GM19240 (cell line): ENCODE data around the gene GPR101.
A peak's percentile ranks its signal among the peaks of the same experiment; 100 is the strongest.

Source experiments
- DNase-seq: peaks from one replicate; pipeline ENCODE4 v3.0.0; 2011; ENCODE audit warnings: low spot score; ENCODE audit not compliant: insufficient read length

The GPR101 gene

DNA sequence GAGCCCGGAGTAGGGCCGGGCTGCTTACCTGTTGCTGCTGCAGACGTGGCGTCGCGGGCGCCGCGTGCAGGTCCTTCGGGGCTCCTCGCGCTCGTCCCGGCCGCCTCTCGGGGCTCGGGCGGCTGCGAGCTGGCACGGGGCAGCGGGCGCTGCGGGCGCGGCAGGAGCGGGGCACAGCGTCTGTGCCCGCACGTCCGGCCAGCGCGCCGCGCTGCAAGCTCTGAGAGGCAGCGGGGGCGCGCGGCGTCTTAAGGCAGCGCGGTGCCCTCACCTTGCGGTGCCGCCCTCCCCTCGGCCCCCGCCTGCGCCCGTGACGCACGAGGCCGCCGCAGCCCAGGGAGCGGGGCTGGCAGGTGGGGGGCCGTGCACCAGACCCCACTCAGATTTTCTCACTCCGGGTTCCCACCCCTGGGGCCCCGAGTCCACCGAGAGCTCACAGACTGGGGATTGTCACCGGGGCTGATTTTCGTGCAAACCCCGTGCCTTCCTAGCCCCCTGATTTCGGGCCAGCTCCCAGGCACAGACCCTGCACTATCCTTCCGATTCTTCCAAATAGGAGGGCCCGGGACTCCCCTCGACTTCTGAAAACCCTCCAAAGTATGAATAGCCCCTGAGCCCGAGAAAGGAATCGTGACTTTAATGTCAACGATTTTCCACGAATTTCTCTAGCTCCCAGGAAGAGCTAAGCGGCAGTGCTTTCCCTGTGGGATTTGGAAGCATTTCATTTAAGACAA lies at the start of gene GPR101:
Gene GPR101, minus strand, starts transcription at position 222 of the 734 bp plus-strand sequence. CDS start 2,321 bp downstream, outside the sequence.
- no peak for DNase-seq

DNA sequence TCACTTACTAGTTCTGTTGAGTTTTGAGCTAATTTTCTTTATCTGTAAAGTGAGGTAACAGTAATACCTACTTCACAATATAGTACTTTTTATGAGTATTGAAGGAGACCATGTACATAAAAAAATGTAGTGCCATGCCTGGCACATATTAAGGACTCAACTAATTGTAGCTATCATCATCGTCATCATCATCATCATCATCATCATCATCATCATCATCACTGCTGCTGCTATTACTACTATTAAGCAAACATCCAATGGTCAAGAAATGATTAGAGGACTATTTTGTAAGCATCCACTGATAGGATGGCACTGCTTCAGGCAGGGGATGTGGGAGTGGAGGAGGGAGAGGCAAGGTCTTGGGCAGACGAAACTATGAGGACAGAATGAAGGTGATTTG lies 47.4 kb upstream of the GPR101 start:
- no peak for DNase-seq

DNA sequence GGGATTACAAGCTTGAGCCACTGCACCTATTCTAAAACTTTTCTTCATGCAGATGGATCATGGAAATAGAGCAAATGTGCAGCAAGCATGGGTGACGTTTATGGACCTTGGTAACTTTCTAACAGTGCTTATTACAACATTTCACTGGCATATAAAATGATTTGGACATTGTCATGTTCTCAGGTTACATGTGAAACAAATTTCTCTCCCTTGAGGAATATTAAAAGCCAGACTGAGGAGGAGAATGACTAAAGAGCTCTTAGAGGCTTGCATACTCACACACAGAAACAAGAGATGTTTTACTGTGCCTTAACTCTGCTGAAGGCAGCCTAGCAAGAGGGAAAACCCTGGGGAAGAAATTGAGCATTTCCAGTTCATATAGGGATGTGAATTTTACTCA lies 38.6 kb upstream of the GPR101 start:
- DNase-seq: no peak

DNA sequence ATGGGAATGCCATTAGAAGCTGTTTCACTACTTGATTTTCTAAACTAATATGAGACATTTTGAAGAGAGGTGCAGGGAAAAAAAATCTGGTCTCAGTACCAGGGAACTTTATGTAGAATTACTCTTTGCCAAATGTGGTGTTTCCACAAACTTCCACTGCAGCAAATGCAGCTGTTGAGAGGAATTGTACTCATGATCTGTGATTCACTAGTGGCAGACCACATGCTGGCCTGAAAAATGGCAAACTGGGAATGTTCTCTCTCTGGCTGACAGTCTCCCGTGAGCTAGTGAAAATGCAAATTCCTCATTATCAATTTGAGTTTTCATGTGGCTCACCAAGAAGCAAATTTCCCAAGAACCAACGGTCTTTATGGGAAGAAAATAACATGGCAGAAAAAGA lies 37.8 kb upstream of the GPR101 start:
- DNase-seq: no peak

DNA sequence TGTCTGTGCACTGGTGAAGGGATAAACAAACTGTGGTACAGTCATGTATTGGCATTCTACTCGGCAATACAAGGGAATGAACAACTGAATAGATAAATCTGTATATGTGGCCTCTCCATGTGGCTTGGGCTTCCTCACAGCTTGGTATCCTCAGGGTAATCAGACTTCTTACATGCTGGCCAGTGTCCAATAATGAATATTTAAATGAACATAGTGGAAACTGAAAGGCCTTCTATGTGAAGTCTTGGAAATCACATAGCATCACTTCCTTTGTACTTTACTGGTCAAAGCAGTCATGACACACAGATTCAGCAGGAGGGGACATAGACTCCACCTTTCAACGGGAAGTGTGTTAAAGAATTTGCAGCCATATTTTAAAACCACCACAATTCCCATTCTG lies 33.4 kb upstream of the GPR101 start:
- no peak for DNase-seq

GRCh38 chrX:137062915-137063617 lies 29.3 kb upstream of the GPR101 start:
- DNase-seq: no peak

GRCh38 chrX:137058339-137059127 lies 24.7 kb upstream of the GPR101 start:
- DNase-seq: no peak

GRCh38 chrX:137052643-137053235 lies 18.9 kb upstream of the GPR101 start:
- DNase-seq: no peak

DNA sequence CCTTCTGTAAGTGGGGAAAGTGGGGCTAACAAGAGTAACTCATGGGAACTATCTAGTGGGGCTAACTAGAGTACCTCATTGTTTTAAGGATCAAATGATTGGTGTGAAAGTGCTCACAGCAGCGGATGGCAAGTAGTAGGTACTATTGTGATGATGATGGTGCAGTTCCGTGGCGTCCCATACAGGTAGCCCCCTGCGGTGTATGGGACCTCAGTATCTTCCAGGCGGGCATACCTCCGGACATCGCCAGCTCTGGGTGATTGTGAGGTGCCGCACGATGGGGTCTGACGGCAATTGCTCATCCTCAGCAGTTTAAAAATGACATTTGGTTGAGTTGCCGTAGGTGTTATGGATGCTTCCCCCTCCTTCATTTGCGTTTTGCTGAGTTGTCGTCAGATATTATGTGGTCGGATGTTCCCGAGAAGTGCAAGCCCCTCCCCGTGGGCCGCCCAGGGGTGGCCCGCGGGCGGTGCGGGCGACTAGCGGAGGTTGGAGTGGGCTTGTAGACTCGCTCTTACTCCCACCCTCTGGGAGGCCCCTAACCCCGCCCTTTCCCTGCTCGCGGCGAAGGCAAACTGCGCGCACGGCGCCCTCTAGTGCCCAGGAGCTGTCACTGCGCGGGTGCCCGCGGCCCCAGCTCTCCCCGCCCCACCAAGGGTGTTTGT lies 18.3 kb upstream of the GPR101 start:
- peak; percentile 14 for DNase-seq

- no peak for DNase-seq
These were observed 11.1 kb upstream of the GPR101 start for GRCh38 chrX:137044893-137045292.

DNA sequence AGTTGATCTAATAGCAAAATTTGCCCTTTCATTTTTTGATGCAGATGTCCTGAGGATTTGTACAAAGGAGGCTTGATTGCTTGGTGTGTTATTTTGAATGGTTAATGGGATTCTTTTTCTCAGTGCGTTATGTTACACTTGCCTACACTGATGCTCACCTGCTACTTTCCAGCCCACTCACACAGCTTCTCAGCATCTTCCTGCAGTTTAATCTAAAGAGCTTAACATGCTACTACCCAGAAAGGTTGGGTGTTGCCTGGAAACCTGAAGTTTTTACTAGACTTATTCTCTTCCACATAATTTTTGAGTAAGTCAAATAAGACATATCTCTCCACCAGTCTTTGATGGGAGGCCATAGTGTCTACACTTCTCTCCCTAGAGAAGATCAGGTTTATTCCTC lies 9.9 kb upstream of the GPR101 start:
- no peak for DNase-seq

DNA sequence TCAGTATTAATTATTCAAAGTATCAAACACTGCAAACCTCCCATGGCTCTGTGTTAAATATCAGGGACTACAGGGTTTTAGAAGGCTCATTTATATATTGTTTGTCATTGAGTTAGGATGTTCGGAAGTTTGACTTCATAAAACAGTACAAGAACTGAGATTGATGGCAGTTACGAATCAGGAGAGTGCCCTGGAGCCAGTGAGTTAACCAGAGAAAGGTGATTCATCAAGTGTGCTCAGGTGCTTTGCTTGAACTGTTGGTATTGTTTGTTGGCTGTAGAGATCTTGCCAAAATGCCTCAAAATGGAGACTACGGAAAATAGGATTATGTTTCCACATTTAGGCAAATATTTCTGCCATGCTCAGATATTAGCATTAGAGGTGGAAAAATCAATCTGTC lies 7.5 kb upstream of the GPR101 start:
- no peak for DNase-seq

- DNase-seq: no peak
These were observed 6.5 kb upstream of the GPR101 start for GRCh38 chrX:137040113-137040794.

DNA sequence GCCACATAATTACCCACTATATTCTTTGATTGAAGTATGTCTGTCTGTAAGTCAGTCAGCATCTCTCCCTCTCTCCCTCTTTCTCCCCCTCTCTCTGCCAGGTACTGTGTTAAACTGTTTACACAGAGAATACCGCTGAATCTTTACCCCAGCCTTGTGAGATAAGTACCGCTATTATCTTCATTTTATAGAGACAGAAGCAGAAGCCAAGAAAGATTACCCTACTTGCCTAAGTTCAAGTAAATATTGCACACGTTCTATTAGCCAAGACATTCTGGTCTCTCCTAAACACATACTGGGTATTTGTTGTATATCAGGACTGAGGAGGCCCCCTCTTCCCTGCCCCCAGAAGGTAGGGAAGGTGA lies 695 bp upstream of the GPR101 start:
- DNase-seq: no peak

DNA sequence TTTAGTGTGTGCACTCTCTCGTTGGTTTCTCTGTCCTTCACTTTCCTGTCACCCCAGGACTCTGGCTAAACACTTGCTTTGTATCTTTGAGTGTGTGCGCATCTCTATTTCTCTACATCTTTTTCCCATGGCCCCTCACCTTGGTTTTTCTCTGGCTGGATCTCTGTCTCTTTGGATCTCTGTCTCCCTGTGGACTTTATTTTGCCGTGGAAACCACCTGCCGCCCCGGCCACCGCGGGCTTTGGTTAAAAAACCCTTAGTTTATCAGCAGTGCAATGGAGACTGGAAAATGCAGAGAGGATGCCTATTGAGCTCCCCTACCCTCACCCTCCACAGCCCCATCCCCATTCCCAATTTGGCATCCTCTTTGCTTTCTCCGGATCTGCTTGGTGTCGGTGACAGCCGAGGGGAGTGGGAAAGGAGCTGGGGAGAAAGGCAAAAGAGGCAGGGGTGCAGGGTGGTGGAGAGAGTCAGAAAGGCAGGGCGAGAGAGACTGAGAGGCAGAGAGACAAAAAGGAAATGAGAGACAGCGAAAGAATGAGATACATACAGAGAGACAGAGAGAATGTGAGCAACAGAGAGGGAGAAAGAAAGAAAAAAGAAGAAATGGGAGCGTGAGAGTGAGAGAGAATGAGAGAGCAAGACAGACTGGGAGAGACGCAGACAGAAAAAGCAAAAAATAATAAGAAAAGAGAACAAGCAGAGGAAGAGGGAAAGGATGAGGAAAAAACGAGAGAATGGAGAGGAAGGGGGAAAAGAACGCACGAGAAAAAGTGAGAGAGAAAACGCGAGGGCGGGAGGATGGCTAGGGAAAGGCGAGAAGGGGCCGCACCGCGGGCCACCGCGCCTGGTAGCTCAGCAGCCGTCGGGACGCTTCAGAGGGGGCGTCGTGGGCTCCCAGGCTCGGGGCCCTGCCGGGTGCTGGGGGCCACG lies 688 bp downstream of the GPR101 start:
- DNase-seq: no peak

GRCh38 chrX:137032341-137032694 lies 1.5 kb downstream of the GPR101 start:
- DNase-seq: no peak

DNA sequence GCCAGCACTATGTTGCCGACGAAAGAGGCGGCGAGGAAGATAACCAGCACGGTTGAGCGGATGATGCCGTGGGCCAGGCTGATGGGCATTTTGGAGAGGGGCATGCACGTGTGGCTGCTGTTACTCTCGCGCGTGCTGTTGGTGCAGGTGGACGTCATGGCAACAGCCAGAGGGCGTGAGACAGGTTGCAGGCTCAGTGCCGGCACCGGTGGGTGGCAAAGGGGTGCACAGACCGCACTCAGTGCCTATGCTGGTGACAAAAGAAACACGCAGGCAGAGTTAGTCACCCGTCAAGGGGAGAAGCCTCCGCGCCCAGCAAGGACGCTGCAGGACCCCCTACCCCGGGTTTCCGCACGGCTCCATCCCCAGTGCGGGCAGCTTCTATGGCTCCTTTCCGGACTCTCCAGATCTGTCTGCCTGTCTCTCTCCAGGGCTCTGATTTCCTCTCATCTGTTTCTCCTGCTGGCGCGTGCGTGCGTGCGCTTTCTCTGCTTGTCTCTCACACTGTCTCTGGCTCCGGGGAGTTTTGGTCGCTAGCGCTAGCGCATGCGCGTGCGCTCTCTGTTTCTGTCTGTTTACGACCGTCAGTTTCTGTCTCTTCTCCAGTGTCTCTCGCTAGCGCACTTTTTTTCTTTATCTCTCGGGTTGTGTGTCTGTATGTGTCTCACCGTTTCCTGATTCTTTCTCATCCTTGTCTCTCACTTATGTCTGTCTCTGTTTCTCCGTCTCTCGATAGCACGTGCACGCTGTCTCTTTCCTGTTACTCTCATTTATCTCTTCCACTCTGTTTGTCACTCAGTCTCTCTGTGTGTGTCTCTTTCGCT lies 2.1 kb downstream of the GPR101 start:
- DNase-seq: peak; percentile 38

GRCh38 chrX:137031039-137031438 lies 2.8 kb downstream of the GPR101 start:
- no peak for DNase-seq

DNA sequence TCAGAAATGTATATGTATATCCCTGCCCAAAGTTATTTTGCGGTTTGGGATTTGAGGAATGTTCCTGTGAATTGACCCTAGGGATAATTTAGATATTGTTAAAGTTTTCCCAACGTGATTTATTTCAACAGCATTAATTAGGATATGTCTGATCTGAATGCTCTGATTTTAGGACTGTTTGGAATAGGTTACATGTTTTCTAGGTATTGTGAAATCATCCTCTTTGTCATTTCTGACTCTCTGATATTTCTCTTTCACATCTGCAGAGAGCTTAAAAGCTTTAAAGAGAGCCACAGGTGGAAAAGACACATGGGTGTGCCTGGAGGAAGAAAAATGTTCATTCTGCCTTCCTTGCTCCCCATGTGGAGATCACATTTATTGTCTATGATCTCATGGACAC lies 5.1 kb downstream of the GPR101 start:
- no peak for DNase-seq
